K562 (cell line): ENCODE measurements around the gene ODAD3. TPM values are rescaled to one million over a fixed set of nuclear protein-coding genes. Genes with fewer than 3 reads are reported as not detected.

Experiments
- BMI1 ChIP-seq: fragments of 150-350 bp; IDR thresholded peaks from 2 replicates; pipeline ENCODE4 v1.6.1; 2014; ENCODE audit warnings: low read length
- BRCA1 ChIP-seq, 2 experiments: fragments of 450-650 bp in 1 of 2; sonication (generic) in 1 of 2; formaldehyde crosslinking in 1 of 2; IDR thresholded peaks; 2 replicates each; pipeline versions ENCODE4 v1.5.0 to v1.6.1; 2017 to 2020; ENCODE audit warnings: mild to moderate bottlenecking in 1 of 2, missing genetic modification reagents in 1 of 2
- CBFA2T3 ChIP-seq: fragments of 450-650 bp; IDR thresholded peaks from 2 replicates; pipeline ENCODE4 v1.6.1; 2017
- COPS2 ChIP-seq: fragments of 450-650 bp; conservative IDR thresholded peaks from 2 replicates; pipeline ENCODE4 v1.6.1; 2016; ENCODE audit warnings: mild to moderate bottlenecking, moderate library complexity
- CREB1 ChIP-seq, 2 experiments: sonication (generic) in 1 of 2; formaldehyde crosslinking in 1 of 2; IDR thresholded peaks; 2 replicates each; pipeline versions ENCODE4 v1.6.1 to v1.8.0; 2012 to 2022; ENCODE audit warnings: inconsistent platforms in 1 of 2, mild to moderate bottlenecking in 1 of 2, missing genetic modification reagents in 1 of 2, moderate library complexity in 1 of 2
- DACH1 ChIP-seq: fragments of 450-650 bp; IDR thresholded peaks from 2 replicates; pipeline ENCODE4 v1.6.1; 2018; ENCODE audit not compliant: partially characterized antibody
- FIP1L1 ChIP-seq: fragments of 200-400 bp; formaldehyde crosslinking; IDR thresholded peaks from 2 replicates; pipeline ENCODE4 v1.6.1; 2018; ENCODE audit warnings: mild to moderate bottlenecking, low read depth, low read length; ENCODE audit not compliant: poor library complexity, severe bottlenecking
- FOXM1 ChIP-seq, 2 experiments: fragments of 450-650 bp in 1 of 2; sonication (generic) in 1 of 2; formaldehyde crosslinking in 1 of 2; IDR thresholded peaks; 2 replicates each; pipeline versions ENCODE4 v1.6.1 to v1.9.0; 2017 to 2022; ENCODE audit warnings: low read depth in 2 of 2, mild to moderate bottlenecking in 2 of 2, missing genetic modification reagents in 1 of 2, moderate library complexity in 1 of 2
- HCFC1 ChIP-seq: IDR thresholded peaks from 2 replicates; pipeline ENCODE4 v1.6.1; 2012; ENCODE audit warnings: low read depth, low read length, improper control_type of control experiment
- HIVEP1 ChIP-seq: fragments of 250-450 bp; sonication (Bioruptor Pico); IDR thresholded peaks from 2 replicates; pipeline ENCODE4 v1.4.0; 2020; ENCODE audit warnings: mild to moderate bottlenecking
- JUN ChIP-seq, 2 experiments: sonication (generic) in 1 of 2; formaldehyde crosslinking in 1 of 2; IDR thresholded peaks; 2 replicates each; pipeline versions ENCODE4 v1.6.1 to v1.8.0; 2012 to 2022; ENCODE audit warnings: borderline replicate concordance in 2 of 2, mild to moderate bottlenecking in 2 of 2, improper control_type of control experiment in 1 of 2, low read depth in 1 of 2, low read length in 1 of 2, missing genetic modification reagents in 1 of 2
- MTA3 ChIP-seq: fragments of 450-650 bp; formaldehyde crosslinking; IDR thresholded peaks from 2 replicates; pipeline ENCODE4 v1.6.1; 2017; ENCODE audit warnings: mild to moderate bottlenecking, borderline replicate concordance
- NR3C1 ChIP-seq: sonication (generic); formaldehyde crosslinking; IDR thresholded peaks from 2 replicates; pipeline ENCODE4 v1.8.1; 2022; ENCODE audit warnings: missing genetic modification reagents
- NRF1 ChIP-seq, 2 experiments: fragments of 450-650 bp; IDR thresholded peaks in 1 of 2; conservative IDR thresholded peaks in 1 of 2; 2 replicates each; pipeline ENCODE4 v1.6.1; 2014; ENCODE audit warnings: mild to moderate bottlenecking in 2 of 2
- PHB2 ChIP-seq: fragments of 450-650 bp; IDR thresholded peaks from 2 replicates; pipeline ENCODE4 v1.6.1; 2017; ENCODE audit warnings: low read depth
- PURB ChIP-seq: sonication (generic); formaldehyde crosslinking; IDR thresholded peaks from 2 replicates; pipeline ENCODE4 v1.9.0; 2021; ENCODE audit warnings: low read depth, mild to moderate bottlenecking, missing genetic modification reagents
- STAT5A ChIP-seq: IDR thresholded peaks from 2 replicates; pipeline ENCODE4 v1.6.1; 2012; ENCODE audit warnings: low read length, inconsistent platforms, borderline replicate concordance
- TAF7 ChIP-seq: fragments of 450-650 bp; IDR thresholded peaks from 2 replicates; pipeline ENCODE4 v1.6.1; 2016; ENCODE audit warnings: missing genetic modification characterization, missing compliant biosample characterization
- TCFL5 ChIP-seq: fragments of 250-450 bp; sonication (Bioruptor Pico); conservative IDR thresholded peaks from 2 replicates; pipeline ENCODE4 v1.6.1; 2021; ENCODE audit warnings: mild to moderate bottlenecking, moderate library complexity, matching md5 sums
- ZNF124 ChIP-seq: sonication (generic); formaldehyde crosslinking; IDR thresholded peaks from 2 replicates; pipeline ENCODE4 v1.8.1; 2022; ENCODE audit warnings: missing genetic modification reagents
- ZNF24 ChIP-seq: fragments of 450-650 bp; IDR thresholded peaks from 2 replicates; pipeline ENCODE4 v1.6.1; 2016
- polyA plus RNA-seq, 8 experiments: library from polyadenylated mRNA; depleted of rRNA in 4 of 8; stranded (reverse) in 5 of 8; unstranded in 3 of 8; fragments of >200 nt; fragmentation: Nextera tagmentation in 2 of 8; fragmentation: Illumina TruSeq in 1 of 8; extraction: Ambion mirVana in 2 of 8; extraction: Trizol in 1 of 8; gene quantifications; 2 replicates each; pipeline versions ENCODE4 v1.2.1 to v1.2.3, GENCODE V29; 2011 to 2014; ENCODE audit warnings: inconsistent platforms in 1 of 8, missing spikeins in 1 of 8
- total RNA-seq, 7 experiments: library from RNA; depleted of rRNA in 6 of 7; stranded (reverse); fragments of >200 nt in 6 of 7; fragmentation: Illumina TruSeq in 2 of 7; extraction: Trizol in 2 of 7; gene quantifications; 2 replicates each; pipeline versions ENCODE4 v1.2.1 to v1.2.3, GENCODE V29; 2011 to 2021; ENCODE audit warnings: low replicate concordance in 1 of 7
- TF ChIP-seq, protein P1 (sequence below): fragments of 250-450 bp; sonication (Bioruptor Pico); IDR thresholded peaks from 2 replicates; pipeline ENCODE4 v1.8.0; 2022; ENCODE audit warnings: inconsistent platforms, mild to moderate bottlenecking, moderate library complexity, borderline replicate concordance
- TF ChIP-seq, protein P2 (sequence below), 2 experiments: fragments of 250-450 bp in 1 of 2; fragments of 450-650 bp in 1 of 2; sonication (Bioruptor Pico) in 1 of 2; IDR thresholded peaks; 2 replicates each; pipeline versions ENCODE4 v1.6.1 to v1.8.0; 2016 to 2021; ENCODE audit warnings: mild to moderate bottlenecking in 2 of 2, moderate library complexity in 2 of 2, missing compliant biosample characterization in 1 of 2, missing genetic modification characterization in 1 of 2
- TF ChIP-seq, protein P3 (sequence below): sonication (generic); formaldehyde crosslinking; IDR thresholded peaks from 2 replicates; pipeline ENCODE4 v1.8.1; 2023; ENCODE audit warnings: mild to moderate bottlenecking, missing genetic modification reagents

The ODAD3 gene
- total and polyA plus RNA-seq, 9 of the 15 experiments (the other 6 are each of a cell fraction or from before 2014, with no cell fraction given), result 0.07 to 0.72 (median 0.14) TPM; not detected in 2

DNA sequence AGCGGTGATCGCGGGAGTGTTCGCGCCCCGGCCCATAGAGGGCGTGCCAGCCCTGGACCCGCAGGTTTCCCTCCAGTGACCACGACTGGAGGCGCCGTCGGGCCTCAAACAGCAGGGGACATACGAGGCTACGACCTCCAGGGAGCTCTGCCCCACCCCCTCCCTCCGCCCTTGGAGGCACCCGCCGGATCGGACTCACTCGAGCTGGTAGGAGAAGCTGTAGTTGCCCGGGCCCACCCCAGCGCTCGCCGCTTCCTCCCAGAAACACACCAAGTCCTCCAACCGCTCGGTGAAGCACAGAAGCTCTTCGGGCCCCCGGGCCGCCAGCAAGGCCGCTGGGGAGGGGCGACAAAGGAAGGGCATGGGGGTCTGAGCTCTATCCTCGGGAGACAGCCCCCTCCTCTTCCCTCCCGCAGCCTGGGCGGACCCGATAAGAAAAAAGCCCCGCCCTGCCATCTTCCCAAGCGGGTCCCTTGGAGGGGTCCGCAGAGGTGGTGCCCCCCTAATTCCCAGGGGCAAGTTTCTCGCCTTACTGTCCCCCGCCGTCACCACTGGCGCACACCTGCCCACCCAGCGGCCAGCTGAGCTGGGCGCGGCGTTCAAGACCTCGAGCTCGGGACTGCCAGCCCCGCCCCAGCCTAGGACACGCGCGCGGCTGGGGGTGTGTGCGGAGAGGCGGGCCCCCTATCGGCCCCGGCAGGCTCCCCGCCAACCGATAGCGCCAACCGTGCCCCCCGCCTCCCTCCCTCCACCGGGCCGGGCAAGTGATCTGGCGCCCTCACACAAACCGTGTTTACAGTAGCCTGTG lies 51.8 kb downstream of the ODAD3 start (continued):
- TF ChIP-seq COPS2 (no peak), PHB2 (no peak), ZNF24 (no peak; the same call in 1 of the 2 replicates), FOXM1 (IDR thresholded peaks at IDR 0.05; ENCODE audit: low read depth) (no peak), FOXM1 (CRISPR knock-in tag; IDR thresholded peaks at IDR 0.05; ENCODE audit: low read depth) (no peak), CREB1 (IDR thresholded peaks at IDR 0.05) (peak; percentile 34; the same call in 1 of the 2 replicates), CREB1 (CRISPR knock-in tag; IDR thresholded peaks at IDR 0.05) (peak; percentile 38; the same call in 1 of the 2 replicates), NR3C1 (CRISPR knock-in tag) (no peak), BMI1 (no peak), CBFA2T3 (peak; percentile 80), PURB (CRISPR knock-in tag) (no peak), TAF7 (tag) (no peak), DACH1 (peak; percentile 67), HCFC1 (peak; percentile 46), MTA3 (peak; percentile 87; the same call in 1 of the 2 replicates), HIVEP1 (CRISPR knock-in tag) (no peak), NRF1 (conservative IDR thresholded peaks at IDR 0.05 in 1 of 2, IDR thresholded peaks at IDR 0.05 in 1 of 2) (peak; percentile 41 to 50; a peak in 2 of 4 replicates), FIP1L1 (peak; percentile 87), TCFL5 (CRISPR knock-in tag) (no peak), BRCA1 (IDR thresholded peaks at IDR 0.05) (no peak), BRCA1 (CRISPR knock-in tag; IDR thresholded peaks at IDR 0.05) (no peak), STAT5A (no peak), JUN (IDR thresholded peaks at IDR 0.05; ENCODE audit: borderline replicate concordance, low read depth, low read length) (peak; percentile 17; the same call in 1 of the 2 replicates), JUN (CRISPR knock-in tag; IDR thresholded peaks at IDR 0.05; ENCODE audit: borderline replicate concordance) (no peak), ZNF124 (CRISPR knock-in tag) (no peak)
- TF ChIP-seq, protein P1, sequence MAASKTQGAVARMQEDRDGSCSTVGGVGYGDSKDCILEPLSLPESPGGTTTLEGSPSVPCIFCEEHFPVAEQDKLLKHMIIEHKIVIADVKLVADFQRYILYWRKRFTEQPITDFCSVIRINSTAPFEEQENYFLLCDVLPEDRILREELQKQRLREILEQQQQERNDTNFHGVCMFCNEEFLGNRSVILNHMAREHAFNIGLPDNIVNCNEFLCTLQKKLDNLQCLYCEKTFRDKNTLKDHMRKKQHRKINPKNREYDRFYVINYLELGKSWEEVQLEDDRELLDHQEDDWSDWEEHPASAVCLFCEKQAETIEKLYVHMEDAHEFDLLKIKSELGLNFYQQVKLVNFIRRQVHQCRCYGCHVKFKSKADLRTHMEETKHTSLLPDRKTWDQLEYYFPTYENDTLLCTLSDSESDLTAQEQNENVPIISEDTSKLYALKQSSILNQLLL, result no peak
- TF ChIP-seq, protein P2, sequence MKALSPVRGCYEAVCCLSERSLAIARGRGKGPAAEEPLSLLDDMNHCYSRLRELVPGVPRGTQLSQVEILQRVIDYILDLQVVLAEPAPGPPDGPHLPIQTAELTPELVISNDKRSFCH (CRISPR knock-in tag; IDR thresholded peaks at IDR 0.05), result no peak
- TF ChIP-seq, protein P2 (tag; IDR thresholded peaks at IDR 0.05), result no peak; the same call in 1 of the 2 replicates
- TF ChIP-seq, protein P3, sequence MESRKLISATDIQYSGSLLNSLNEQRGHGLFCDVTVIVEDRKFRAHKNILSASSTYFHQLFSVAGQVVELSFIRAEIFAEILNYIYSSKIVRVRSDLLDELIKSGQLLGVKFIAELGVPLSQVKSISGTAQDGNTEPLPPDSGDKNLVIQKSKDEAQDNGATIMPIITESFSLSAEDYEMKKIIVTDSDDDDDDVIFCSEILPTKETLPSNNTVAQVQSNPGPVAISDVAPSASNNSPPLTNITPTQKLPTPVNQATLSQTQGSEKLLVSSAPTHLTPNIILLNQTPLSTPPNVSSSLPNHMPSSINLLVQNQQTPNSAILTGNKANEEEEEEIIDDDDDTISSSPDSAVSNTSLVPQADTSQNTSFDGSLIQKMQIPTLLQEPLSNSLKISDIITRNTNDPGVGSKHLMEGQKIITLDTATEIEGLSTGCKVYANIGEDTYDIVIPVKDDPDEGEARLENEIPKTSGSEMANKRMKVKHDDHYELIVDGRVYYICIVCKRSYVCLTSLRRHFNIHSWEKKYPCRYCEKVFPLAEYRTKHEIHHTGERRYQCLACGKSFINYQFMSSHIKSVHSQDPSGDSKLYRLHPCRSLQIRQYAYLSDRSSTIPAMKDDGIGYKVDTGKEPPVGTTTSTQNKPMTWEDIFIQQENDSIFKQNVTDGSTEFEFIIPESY (CRISPR knock-in tag), result peak; percentile 91
